GM21723 (cell line): Measurements from ENCODE around the gene PSEN1.

Experiments
- ATAC-seq: cut with Tn5 transposase; IDR thresholded peaks from one replicate; pipeline ENCODE4 v1.9.1; 2021; ENCODE audit warnings: mild to moderate bottlenecking, moderate library complexity; ENCODE audit not compliant: unreplicated experiment

PSEN1 gene

GRCh38 chr14:73211251-73212040 lies 75.1 kb downstream of the PSEN1 start:
- ATAC-seq = no peak

GRCh38 chr14:73216030-73216429 lies 79.7 kb downstream of the PSEN1 start:
- ATAC-seq = no peak

GRCh38 chr14:73217411-73217810 lies 81.1 kb downstream of the PSEN1 start:
- ATAC-seq = no peak

GRCh38 chr14:73220061-73220460 lies 83.8 kb downstream of the PSEN1 start:
- ATAC-seq = no peak

GRCh38 chr14:73220634-73221033 lies 84.3 kb downstream of the PSEN1 start:
- no peak for ATAC-seq

- ATAC-seq = no peak
Observed at GRCh38 chr14:73221945-73222344, 85.6 kb downstream of the PSEN1 start.

GRCh38 chr14:73223049-73223448 lies 86.7 kb downstream of the PSEN1 start:
- ATAC-seq = no peak

- no peak for ATAC-seq
Observed at GRCh38 chr14:73225496-73225895, 89.2 kb downstream of the PSEN1 start.

GRCh38 chr14:73227812-73228781 lies 91.8 kb downstream of the PSEN1 start:
- ATAC-seq = no peak

GRCh38 chr14:73230051-73230450 lies 93.7 kb downstream of the PSEN1 start:
- ATAC-seq = no peak

- no peak for ATAC-seq
Observed at GRCh38 chr14:73231981-73232851, 95.9 kb downstream of the PSEN1 start.

GRCh38 chr14:73232984-73233383 lies 96.7 kb downstream of the PSEN1 start:
- no peak for ATAC-seq

- no peak for ATAC-seq
Observed at GRCh38 chr14:73233564-73233963, 97.3 kb downstream of the PSEN1 start.

GRCh38 chr14:73234029-73234428 lies 97.7 kb downstream of the PSEN1 start:
- ATAC-seq = no peak

GRCh38 chr14:73234586-73235394 lies 98.5 kb downstream of the PSEN1 start:
- no peak for ATAC-seq

- ATAC-seq = no peak
Observed at GRCh38 chr14:73235531-73236155, 99.3 kb downstream of the PSEN1 start.

GRCh38 chr14:73236157-73236556 lies 99.8 kb downstream of the PSEN1 start:
- ATAC-seq = no peak

- ATAC-seq = no peak
Observed at GRCh38 chr14:73236752-73237218, 100.5 kb downstream of the PSEN1 start.

GRCh38 chr14:73237219-73237785 lies 101.0 kb downstream of the PSEN1 start, which contains the start of gene PAPLN:
PAPLN (plus strand) TSS chr14:73237506; CDS start chr14:73239779, 2,273 bp downstream.
- ATAC-seq = no peak
